ENCODE data around the gene ARHGAP28.
"Not testable (repeated sequence)": the region's sequence is repeated elsewhere in the genome, so short reads cannot be mapped to it uniquely, and the experiment has no call there.

The ARHGAP28 gene

DNA sequence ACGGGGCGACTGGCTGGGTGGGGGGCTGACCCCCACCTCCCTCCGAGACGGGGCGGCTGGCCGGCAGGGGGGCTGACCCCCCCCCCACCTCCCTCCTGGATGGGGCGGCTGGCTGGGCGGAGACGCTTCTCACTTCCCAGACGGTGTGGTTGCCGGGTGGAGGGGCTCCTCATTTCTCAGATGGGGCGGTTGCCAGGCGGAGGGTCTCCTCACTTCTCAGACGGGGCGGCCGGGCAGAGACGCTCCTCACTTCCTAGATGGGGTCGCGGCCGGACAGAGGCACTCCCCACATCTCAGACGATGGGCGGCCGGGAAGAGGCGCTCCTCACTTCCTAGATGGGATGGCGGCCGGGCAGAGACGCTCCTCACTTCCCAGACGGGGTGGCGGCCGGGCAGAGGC, 98.0 kb downstream of the ARHGAP28 start:
- not testable (repeated sequence) for DNase-seq

DNA sequence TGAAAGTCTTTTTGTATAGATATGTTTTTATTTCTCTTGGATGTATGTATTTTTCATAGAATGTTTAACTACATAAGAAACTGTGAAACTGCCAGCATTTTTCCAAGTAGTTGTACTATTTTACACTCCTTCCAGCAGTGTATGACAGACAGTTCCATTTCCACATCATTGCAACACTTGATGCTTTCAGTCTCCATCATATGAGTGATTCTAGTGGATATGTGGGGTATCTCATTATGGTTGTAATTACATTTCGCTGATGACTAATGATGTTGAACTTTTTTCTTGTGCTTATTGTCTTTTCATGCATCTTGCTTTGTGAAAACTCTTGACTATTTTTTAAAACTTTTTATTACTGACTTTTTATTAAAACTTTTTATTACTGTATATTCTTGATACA, 101.4 kb downstream of the ARHGAP28 start:
- DNase-seq = no peak

DNA sequence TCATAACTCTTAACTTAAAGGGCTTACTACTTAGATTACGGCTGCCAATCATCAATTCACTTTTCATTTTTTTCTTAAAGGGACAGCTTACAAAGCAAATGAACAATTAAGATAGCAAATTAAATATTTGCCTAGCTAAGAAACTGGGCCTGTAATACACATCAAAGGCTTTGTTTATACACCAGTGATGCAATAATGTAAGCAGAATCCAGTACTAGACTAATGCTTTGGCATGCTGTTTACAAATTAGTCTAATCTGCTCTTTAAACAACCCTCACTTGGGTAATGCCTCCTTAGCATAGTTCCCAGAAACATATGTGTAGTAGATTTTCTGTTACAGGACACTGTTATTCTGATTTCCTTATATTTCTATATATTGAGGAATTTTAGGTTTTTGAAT, 105.8 kb downstream of the ARHGAP28 start:
- no peak for DNase-seq

DNA sequence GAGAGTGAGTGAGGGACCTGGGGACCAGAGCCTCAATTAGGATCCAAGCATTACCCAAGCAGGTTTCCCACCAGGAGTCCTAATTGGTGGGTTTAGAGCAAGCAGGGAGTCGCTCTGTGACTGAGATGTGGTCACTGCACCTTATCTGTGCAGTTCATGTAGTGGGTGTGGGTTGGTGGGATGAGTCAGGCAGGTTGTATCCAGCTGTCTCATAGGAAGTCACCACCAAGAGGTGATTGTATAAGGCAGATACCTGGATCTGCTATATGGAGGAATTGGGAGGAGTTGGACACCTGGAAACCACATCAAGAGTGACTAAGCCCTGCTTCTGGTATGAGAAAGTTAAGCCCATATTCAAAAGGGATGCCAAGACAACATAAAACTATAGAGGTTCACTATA, 106.8 kb downstream of the ARHGAP28 start:
- no peak for DNase-seq

DNA sequence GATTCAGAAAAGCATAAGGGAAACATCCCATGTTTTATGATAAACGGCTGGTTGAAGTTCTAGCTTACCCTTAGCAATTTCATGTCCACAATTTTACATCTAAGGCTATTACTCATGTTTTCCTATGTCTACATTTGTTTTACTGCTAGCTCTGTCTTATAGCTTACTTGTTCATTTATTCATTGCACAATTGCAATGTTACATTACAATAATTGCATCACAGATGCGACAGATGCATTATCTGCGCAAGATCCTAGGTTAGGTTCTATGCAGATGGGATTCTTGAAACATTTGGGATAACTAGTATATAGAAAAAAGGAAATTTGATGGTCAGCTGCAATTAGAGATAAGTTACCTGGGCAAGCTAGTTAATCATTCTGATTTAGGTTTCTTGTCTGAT, 108.4 kb downstream of the ARHGAP28 start:
- DNase-seq = no peak

DNA sequence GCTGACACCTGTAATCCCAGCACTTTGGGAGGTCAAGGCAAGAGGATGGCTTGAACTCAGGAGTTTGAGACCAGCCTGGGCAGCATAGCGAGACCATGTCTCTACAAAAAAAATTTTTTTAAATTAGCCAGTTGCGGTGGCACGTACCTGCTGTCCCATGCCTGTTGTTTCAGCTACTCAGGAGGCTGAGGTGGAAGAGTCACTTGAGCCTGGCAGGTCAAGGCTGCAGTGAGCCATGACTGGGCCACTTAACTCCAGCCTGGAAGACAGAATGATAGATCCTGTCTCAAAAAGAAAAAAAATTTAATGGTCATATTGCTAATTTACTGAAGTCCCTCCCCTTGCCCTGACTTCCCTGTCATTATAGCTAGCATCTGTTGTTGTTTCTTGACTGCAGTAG, 112.6 kb downstream of the ARHGAP28 start:
- no peak for DNase-seq

DNA sequence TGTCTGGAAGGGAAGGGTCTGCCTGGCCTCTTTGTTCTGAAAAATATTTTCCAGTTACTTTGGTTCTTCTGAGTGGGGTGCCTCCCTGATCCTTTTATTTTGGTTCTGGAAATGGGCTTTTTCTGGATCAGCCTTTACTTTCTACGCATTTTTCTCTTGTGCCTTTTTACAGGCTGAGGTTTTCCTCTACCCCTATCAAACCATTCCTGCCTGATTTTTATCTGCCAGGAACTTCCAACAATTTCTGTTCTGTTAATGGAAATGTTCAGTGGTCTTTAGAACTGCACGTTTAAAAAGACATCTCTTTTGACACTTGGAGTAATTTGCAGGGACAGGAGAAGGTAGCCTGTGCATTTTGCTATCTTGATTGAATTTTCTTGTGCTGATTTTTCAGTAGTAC, 113.8 kb downstream of the ARHGAP28 start:
- DNase-seq = no peak

DNA sequence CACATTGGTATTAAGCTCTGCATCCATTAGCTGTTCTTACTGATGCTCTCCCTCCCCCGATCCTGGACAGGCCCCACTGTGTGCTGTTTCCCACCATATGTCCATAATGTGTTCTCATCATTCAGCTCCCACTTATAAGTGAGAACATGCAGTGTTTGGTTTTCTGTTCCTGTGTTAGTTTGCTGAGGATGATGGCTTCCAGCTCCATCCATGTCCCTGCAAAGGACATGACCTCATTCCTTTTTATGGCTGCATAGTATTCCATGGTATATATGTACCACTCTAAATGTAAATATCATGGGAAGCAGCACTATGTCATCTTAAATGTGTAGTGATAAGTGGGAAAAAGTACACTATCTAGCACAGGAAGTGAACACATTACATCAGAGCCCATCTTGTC, 116.0 kb downstream of the ARHGAP28 start:
- DNase-seq = not testable (repeated sequence)

DNA sequence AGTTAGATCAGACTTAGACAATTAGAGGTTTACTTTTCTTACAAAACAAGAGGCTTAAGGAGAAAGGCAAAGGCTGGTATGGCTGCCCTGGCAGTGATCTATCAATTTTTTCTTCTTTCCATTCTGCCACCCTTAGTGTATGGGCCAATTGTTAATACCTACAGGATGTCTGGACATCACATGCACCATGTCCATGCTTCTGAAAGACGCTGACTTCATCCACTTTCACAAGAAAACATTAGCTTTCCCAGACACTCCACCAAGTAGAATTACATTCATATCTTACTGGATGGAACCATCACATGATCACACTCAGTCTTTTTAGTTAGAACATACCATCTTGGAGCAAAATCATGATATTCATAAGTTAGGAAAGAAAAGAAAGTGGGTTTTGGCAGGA, 120.9 kb downstream of the ARHGAP28 start:
- DNase-seq = no peak

DNA sequence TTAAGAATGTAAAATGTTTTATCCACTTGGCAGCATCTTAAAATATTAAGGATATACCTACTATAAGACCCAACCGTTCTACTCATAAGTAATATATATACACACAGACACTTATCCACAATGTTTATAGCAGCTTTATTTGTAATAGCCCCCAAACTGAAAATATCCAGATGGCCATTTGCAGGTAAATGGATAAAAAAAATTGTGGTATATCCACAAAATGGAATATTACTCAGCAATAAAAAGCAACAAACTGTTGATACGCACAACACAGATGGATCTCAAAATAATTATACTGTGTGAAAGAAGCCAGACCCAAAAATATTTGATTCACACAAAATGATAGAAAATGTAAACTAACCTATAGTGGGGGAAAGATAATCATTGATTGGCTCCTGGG, 122.0 kb downstream of the ARHGAP28 start:
- no peak for DNase-seq

DNA sequence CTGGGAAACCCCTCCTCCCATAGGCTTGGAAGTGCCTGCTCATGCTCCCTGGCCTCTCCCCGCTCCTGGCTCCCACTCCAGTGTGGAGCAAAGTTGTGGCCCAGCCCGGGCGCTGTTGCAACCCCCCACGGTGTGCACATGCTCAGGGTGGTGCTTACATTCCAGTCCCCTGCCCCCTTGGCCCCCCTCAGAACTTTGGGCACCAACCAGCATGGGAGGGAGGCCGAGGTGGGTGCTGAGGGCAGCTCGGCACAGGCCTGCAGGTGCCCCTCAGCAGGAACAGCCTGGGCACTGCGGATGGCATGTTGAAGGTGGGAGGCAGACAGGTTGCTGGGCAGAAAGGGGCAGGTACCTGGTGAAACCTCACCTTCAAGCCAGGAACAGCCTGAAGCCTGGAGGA, 125.3 kb downstream of the ARHGAP28 start:
- DNase-seq = no peak

DNA sequence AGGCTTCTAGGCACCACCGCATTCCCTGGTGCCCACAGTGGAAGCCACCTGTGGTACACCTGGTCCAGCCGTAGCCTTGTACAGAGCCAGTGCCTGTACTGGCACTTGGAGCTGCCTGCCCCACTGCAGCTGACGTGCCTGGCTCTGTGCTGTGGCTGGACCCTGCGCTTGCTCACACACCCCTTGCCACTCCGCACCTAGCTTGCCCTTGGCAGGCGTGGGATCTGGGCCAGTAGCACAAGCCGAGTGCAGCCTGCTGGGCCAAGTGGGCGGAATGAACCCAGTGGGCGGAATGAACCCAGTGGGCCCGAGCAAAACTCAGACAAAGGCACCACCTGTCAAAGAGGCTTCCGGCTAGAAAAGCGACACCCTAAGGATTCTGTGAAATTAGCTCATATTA, 126.3 kb downstream of the ARHGAP28 start:
- DNase-seq = no peak

DNA sequence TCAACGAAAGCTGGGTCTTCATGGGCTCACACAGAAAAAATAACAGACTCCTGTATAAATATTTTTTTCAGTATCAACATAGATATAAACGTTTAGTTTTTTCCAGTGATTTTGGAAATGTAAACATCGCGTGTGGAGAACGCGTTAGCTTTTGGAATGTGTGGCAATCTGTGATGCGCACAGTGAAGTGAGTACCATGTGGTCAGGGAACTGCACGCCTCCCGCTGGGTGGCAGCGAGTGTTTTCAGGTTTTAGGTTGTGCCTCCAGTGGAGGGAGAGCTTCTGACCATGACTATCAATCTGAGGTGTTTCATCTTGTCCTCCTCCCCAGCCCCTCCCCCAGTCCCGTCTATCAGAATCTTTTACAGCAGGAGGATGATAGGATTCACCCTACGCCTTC, 127.8 kb downstream of the ARHGAP28 start:
- no peak for DNase-seq

DNA sequence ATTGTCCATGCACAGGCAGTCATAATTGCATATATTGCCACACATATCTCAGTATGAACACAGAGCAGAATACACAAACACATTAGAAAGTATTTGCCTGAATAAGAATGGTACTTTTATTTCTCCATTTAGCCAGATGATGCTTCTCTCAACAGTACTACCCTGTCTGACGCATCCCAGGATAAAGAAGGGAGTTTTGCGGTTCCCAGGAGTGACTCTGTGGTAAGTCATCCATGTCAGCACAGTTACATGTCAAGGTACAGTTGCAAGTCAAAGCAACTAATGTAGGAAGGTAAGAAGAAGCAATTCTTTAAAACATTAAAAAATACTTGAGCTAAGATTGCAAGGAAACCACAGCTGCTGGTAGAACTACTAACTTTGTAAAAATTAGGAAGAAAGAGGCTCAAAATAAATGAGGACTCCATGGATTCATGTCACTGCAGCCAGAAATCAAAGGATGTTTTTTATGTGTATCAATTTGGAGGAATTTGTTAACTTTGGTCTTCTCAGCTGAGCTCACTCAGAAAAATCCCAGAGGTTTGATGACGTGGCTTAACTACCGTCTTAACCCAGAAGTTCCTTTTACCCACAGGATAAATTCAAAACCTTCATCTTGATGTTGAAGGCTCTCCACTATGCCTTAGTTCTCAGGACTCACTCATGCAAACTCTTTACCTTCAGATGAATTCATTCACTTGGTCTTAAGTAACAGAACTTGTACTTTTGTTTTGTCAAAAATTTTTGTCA, 130.3 kb downstream of the ARHGAP28 start:
- DNase-seq = no peak

DNA sequence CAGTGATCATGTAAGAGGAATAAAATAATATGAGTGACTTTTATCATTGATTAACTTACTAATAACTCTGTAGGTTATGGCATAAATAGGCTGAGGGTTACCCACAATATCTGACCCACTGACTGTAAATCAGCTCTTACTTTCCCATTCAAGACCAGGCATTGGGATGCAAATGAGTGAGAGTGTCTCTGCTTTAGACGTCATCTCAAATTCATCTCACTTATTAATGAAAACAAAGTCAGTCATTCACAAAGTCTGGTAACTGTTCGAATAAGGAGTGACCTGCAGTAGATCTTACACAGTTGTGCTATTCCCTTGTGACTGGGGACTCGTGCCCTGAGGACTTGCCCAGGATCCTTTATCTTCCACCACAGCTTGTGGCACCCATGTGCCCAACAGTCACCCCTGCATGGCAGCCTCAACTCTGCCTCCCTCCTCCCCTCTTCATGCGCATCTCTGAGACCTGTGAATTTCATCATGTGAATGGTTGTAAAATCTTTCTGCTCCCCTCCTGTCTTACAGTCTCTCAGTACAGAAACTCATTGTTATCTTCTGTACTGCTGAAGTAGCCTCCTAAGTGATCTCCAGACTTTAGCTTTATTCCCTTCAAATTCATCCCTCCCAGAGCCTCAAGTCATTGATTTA, 131.4 kb downstream of the ARHGAP28 start:
- no peak for DNase-seq

DNA sequence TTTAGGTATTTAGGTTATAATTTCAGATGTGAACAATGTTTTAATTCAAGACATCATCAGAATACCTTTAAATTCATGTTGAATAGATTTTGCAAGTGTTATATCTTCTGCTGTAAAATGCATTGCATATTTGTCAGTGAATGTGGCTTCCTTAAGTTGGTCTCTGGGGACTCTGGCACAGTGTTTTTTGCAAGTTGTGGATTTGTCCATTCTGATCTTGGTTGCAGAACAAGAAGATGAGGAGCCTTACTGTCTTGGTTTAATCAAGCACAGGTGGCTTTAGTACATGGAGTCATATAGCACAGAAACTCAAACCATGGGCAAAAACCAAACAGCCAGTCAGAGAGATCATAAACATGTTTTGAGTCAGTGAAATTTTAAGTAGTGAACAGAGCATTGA, 135.7 kb downstream of the ARHGAP28 start:
- no peak for DNase-seq

DNA sequence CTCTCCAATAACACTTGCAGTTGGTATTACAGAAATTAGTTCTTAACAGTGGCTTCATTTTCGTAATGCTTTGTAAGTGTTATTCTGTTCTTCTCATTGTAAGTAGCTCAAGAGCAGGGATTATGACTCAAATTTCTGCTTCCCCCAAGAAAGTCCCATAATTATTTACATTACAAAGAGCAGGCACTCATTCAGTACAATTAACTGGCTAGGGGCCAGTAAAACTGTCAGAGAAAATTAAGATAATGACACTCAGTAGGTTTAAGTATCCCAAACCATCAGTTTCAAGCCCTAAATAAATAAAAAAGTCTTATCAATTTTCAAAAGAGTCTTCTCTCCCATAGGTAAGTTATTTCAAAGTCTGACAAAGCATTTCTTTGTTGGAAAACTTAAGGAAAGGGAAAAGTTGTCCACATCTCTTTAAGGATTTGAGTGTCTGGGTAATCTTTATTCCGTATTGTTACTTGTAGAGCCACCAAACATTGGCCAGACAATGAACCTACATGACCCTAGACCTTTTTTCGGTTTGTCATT, 137.1 kb downstream of the ARHGAP28 start:
- no peak for DNase-seq

DNA sequence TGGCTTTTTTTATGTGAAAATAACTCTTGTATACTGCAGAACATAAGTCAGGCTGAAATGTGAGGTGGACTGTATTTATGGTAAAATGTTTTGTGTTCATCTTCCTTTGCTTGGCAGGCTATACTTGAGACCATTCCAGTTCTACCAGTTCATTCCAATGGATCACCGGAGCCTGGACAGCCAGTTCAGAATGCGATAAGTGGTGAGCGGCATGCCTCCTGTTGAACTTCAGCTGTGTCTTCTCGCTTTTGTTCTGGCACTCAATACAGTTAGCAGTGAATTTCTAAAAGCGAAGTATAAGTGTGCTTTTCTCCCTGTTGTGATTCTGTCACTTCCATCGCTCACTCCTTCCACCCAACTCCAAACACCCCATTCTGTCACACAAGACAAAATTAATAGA, 138.5 kb downstream of the ARHGAP28 start:
- DNase-seq = no peak

DNA sequence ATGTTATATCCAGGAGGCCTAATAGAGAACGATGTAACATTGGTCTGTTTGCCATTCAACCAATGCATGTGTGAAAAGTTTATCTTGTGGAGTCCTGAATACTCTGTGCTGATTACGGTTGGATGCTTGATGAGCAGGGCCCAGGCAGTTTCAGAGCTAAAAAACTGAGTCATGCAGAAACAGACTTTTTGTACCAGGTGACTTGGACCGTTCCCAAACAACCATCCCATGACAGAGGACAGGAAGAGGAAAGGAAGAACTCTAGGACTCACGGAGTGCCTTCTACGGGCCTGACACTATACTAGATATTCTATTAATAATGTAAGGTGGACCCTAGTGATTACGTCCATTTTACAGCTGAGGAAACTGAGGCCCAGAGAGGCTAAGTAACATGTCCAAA, 142.1 kb downstream of the ARHGAP28 start:
- DNase-seq = no peak

DNA sequence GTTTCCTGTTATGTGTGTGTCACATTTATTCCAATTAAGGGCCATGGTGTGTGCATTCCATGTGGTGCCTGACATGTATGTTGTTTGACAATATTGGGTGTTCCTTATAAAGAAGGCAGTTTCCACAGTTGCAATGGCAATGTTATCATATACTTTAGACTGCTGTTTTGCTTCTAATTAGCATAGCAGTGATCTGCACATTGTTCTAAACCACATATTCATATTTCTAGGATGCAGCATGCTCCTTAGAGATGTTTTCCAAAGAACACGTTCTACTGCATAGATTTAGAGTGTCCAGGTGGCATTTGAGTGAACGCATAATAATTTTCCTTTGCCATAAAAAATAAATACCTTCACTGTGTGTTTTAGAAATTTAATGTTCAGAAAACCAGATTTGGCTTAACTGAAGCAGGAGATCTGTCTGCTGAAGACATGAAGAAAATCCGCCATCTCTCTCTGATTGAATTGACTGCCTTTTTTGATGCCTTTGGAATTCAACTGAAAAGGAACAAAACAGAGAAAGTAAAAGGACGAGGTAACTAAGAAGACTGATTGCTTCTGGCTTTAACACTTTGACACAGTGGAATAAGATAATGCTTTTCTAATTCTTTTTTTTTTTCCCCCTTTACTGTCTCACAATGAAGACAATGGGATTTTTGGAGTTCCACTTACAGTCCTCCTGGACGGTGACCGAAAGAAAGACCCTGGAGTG, 143.7 kb downstream of the ARHGAP28 start:
- no peak for DNase-seq

DNA sequence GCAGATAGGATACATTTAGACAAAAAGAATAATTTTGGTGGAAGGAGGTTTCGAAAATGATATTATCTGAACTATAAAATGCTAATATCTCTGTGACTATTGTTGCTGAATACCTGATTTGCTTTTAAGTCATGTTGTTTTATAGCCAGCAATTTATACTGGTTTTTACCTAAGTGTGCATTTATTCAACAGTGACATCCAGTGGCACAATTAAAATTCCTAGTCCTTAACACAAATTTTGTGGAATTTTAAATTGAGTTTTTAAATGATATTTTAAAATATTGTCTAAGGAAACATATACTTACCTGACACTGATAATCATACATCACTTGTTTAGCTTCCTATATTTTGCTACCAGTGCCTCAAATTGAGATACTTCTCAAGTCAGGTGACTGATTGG, 144.8 kb downstream of the ARHGAP28 start:
- no peak for DNase-seq

DNA sequence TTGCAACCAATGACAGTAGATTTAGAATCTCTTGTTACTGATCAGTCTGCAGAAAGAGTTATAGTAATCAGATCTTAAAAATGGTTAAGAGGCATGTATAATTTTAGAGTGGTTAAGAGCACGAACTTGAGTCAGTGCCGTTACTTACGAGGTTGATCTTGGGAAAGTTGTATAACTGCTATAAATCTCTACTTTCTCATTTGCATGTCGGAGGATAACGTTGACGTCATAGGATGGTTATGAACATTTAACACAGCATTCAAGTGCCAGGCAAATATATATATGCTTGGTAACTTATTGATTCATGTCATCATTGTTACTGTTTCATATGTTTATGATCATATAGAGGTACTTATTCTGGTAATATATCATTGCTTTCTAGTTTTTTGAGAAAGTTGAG, 146.2 kb downstream of the ARHGAP28 start:
- no peak for DNase-seq

DNA sequence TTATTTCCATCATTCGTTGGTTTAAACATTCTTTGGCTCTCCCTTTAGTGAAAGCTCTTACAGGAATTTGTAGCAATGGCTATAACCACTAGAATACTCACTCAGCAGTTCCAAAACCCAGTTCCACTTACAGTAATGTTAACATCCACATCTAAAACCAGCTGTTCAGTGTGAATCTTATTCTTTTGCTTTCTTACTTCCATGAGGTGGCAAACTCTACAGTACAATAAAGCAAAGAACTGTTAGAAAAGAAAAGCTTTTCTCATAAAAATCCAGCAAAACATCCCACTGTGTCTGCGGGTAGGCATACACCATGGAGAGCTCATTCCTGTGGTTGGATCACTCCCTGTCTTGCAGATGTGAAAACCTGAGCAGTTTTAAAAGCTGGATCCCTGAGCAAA, 147.1 kb downstream of the ARHGAP28 start:
- DNase-seq = no peak

DNA sequence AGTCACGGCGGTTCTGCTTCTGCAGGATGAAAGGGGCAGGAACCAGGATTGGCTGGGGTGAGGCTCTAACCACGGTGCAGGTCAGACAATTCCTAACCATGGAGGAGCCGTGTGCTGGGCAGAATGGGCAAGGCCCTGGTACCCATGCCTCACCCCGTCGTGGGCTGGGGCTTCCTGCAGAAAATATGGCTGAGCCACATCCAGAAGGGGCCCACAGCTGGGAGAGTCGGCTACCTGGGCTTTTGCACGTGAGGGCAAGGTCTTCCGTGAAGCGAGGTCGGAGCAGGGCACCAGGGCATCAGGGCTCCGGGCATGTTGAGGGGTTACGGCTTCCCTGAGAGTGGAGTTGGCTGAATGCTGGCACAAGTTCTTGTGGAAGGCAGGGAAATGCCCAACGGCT, 147.8 kb downstream of the ARHGAP28 start:
- no peak for DNase-seq
